K562 (cell line): ENCODE data around the gene HLA-DOB. TPM values are rescaled to one million over a fixed set of nuclear protein-coding genes. Genes with fewer than 3 reads are reported as not detected.

ENCODE experiments used
- ATAC-seq: fragments of 200-7000 bp; cut with Tn5 transposase; 3 replicates; pipeline ENCODE4 v1.9.1; 2020; ENCODE audit warnings: moderate library complexity
- BruUV-seq: library from RNA; stranded (reverse); fragments of 400-500 nt; replicated peaks from 2 replicates; lab custom pipeline; 2021; lab: Mats Ljungman, UMichigan
- CTCF ChIA-PET: fragments of 300-600 bp; formaldehyde crosslinking; extraction: SDS; loops from one replicate; lab custom pipeline; 2021; ENCODE audit warnings: low intra/inter-chr PET ratio; lab: Yijun Ruan, JAX
- POLR2A ChIA-PET: fragments of 300-600, 350-650 bp; sonication (Branson Sonifier 250); formaldehyde crosslinking; extraction: SDS; loops from one replicate; lab custom pipeline; 2021; ENCODE audit warnings: antibody characterized with exemption, inconsistent platforms; lab: Yijun Ruan, JAX
- DNase-seq, 4 experiments: peaks; one replicate each; pipeline versions ENCODE4 v3.0.0 to v3.0.0-alpha.2; 2011 to 2018; ENCODE audit warnings: low spot score in 3 of 4, mixed read lengths in 3 of 4; ENCODE audit errors: extremely low read depth in 1 of 4
- FAIRE-seq: peaks from 2 replicates; lab custom pipeline; 2011; peaks lifted over from hg19 to GRCh38; lab: Jason Lieb, UNC
- H2AFZ ChIP-seq: 2 replicates; pipeline ENCODE4 v1.6.0; 2011; ENCODE audit warnings: low read depth, low read length, control low read depth, inconsistent platforms
- H3K27ac ChIP-seq: fragments of 200-600 bp; 3 replicates; pipeline ENCODE4 v1.8.0; 2011; ENCODE audit warnings: low read depth, mild to moderate bottlenecking, control low read depth, inconsistent platforms, low read length, moderate library complexity, mixed read lengths; ENCODE audit errors: extremely low read depth
- H3K27me3 ChIP-seq, 2 experiments: fragments of 300-600 bp in 1 of 2; 2 replicates in 1 of 2; 3 replicates in 1 of 2; pipeline versions ENCODE4 v1.6.0 to v1.8.0; 2011; ENCODE audit warnings: inconsistent platforms in 2 of 2, low read length in 2 of 2, mild to moderate bottlenecking in 1 of 2, mixed read lengths in 1 of 2, moderate library complexity in 1 of 2; ENCODE audit not compliant: control insufficient read depth in 2 of 2, insufficient read depth in 2 of 2
- H3K36me3 ChIP-seq: fragments of 300-600 bp; 3 replicates; pipeline ENCODE4 v1.8.0; 2011; ENCODE audit warnings: mild to moderate bottlenecking, low read length, inconsistent platforms; ENCODE audit not compliant: control insufficient read depth, insufficient read depth
- H3K4me1 ChIP-seq, 2 experiments: fragments of 200-600 bp in 1 of 2; replicated peaks in 1 of 2; 2 replicates in 1 of 2; 3 replicates in 1 of 2; pipeline versions ENCODE4 v1.5.1 to v1.8.0; 2011; ENCODE audit warnings: inconsistent platforms in 2 of 2, low read length in 2 of 2, mild to moderate bottlenecking in 1 of 2, mixed read lengths in 1 of 2, moderate library complexity in 1 of 2; ENCODE audit not compliant: control insufficient read depth in 2 of 2, insufficient read depth in 2 of 2
- H3K4me2 ChIP-seq: 2 replicates; pipeline ENCODE4 v1.6.1; 2011; ENCODE audit warnings: low read length, control low read depth, inconsistent platforms, mixed read lengths; ENCODE audit not compliant: insufficient read depth
- H3K4me3 ChIP-seq: fragments of 200-600 bp; sonication (generic), shearing (Covaris generic); 2 replicates; pipeline ENCODE4 v1.5.1; 2016; ENCODE audit warnings: control low read depth, inconsistent platforms
- H3K79me2 ChIP-seq: fragments of 200-600 bp; 3 replicates; pipeline ENCODE4 v1.8.0; 2011; ENCODE audit warnings: low read length, inconsistent platforms; ENCODE audit not compliant: control insufficient read depth, insufficient read depth
- H3K9ac ChIP-seq, 2 experiments: 2 replicates each; pipeline versions ENCODE4 v1.6.0 to v1.6.1; 2011; ENCODE audit warnings: low read depth in 2 of 2, low read length in 2 of 2, control low read depth in 1 of 2, inconsistent platforms in 1 of 2, mild to moderate bottlenecking in 1 of 2, mixed read lengths in 1 of 2; ENCODE audit not compliant: insufficient read depth in 1 of 2
- H3K9me1 ChIP-seq: one replicate; pipeline ENCODE4 v1.6.0; 2011; ENCODE audit warnings: inconsistent platforms, mild to moderate bottlenecking, low read length, moderate library complexity; ENCODE audit not compliant: control insufficient read depth, insufficient read depth
- H3K9me3 ChIP-seq: replicated peaks from 2 replicates; pipeline ENCODE4 v1.5.1; 2011; ENCODE audit warnings: low read depth, low read length, inconsistent platforms; ENCODE audit not compliant: control insufficient read depth, insufficient read depth
- H4K20me1 ChIP-seq: replicated peaks from 2 replicates; pipeline ENCODE4 v1.6.1; 2011; ENCODE audit warnings: low read length, inconsistent platforms, mixed read lengths; ENCODE audit not compliant: control insufficient read depth, insufficient read depth
- ARNT ChIP-seq, 2 experiments: fragments of 450-650 bp; IDR thresholded peaks; 2 replicates each; pipeline ENCODE4 v1.6.1; 2016; ENCODE audit warnings: mild to moderate bottlenecking in 1 of 2
- BMI1 ChIP-seq: fragments of 150-350 bp; IDR thresholded peaks from 2 replicates; pipeline ENCODE4 v1.6.1; 2014; ENCODE audit warnings: low read length
- EP300 ChIP-seq: IDR thresholded peaks from 2 replicates; pipeline ENCODE4 v1.6.1; 2012; ENCODE audit warnings: low read length, improper control_type of control experiment
- FOS ChIP-seq: IDR thresholded peaks from 3 replicates; pipeline ENCODE4 v1.6.1; 2011; ENCODE audit not compliant: insufficient read length; ENCODE audit errors: extremely low read depth
- GTF2B ChIP-seq: IDR thresholded peaks from 2 replicates; pipeline ENCODE4 v1.6.1; 2011; ENCODE audit not compliant: insufficient read length; ENCODE audit errors: extremely low read depth
- JUN ChIP-seq, 2 experiments: sonication (generic) in 1 of 2; formaldehyde crosslinking in 1 of 2; IDR thresholded peaks; 2 replicates each; pipeline versions ENCODE4 v1.6.1 to v1.8.0; 2012 to 2022; ENCODE audit warnings: borderline replicate concordance in 2 of 2, mild to moderate bottlenecking in 2 of 2, improper control_type of control experiment in 1 of 2, low read depth in 1 of 2, low read length in 1 of 2, missing genetic modification reagents in 1 of 2
- PRDM10 ChIP-seq: fragments of 450-650 bp; IDR thresholded peaks from 2 replicates; pipeline ENCODE4 v1.6.1; 2018; ENCODE audit not compliant: partially characterized antibody
- ZBTB7A ChIP-seq: IDR thresholded peaks from 2 replicates; pipeline ENCODE4 v1.6.1; 2011; ENCODE audit warnings: low read depth, mild to moderate bottlenecking, low read length, moderate library complexity, borderline replicate concordance; ENCODE audit not compliant: control insufficient read depth
- ZNF232 ChIP-seq: sonication (generic); formaldehyde crosslinking; IDR thresholded peaks from 2 replicates; pipeline ENCODE4 v1.8.0; 2022; ENCODE audit warnings: mild to moderate bottlenecking, missing genetic modification reagents
- ZNF41 ChIP-seq: fragments of 250-450 bp; sonication (Bioruptor Pico); conservative IDR thresholded peaks from 2 replicates; pipeline ENCODE4 v1.4.0; 2020; ENCODE audit warnings: mild to moderate bottlenecking
- WGBS: fragments of 100-300 bp; shearing (Covaris generic); methylation state at CpG from one replicate; pipeline ENCODE4 v1.1.6; 2016; ENCODE audit warnings: low coverage, mixed read lengths; ENCODE audit not compliant: insufficient coverage; ENCODE audit errors: missing lambda C conversion rate; 5-methylcytosine and 5-hydroxymethylcytosine counted together
- in situ Hi-C: fragments of 300-500 bp; cut with MboI; formaldehyde crosslinking; loops from 4 replicates; pipeline ENCODE4 v1.15.0; 2018; ENCODE audit warnings: inconsistent platforms, mixed read lengths
- intact Hi-C: fragments of 100-400 bp; cut with micrococcal nuclease; formaldehyde crosslinking; loops from 2 replicates; pipeline ENCODE4 v1.14.2; 2022
- polyA plus RNA-seq, 8 experiments: library from polyadenylated mRNA; depleted of rRNA in 4 of 8; stranded (reverse) in 5 of 8; unstranded in 3 of 8; fragments of >200 nt; fragmentation: Nextera tagmentation in 2 of 8; fragmentation: Illumina TruSeq in 1 of 8; extraction: Ambion mirVana in 2 of 8; extraction: Trizol in 1 of 8; gene quantifications; 2 replicates each; pipeline versions ENCODE4 v1.2.1 to v1.2.3, GENCODE V29; 2011 to 2014; ENCODE audit warnings: inconsistent platforms in 1 of 8, missing spikeins in 1 of 8
- total RNA-seq, 7 experiments: library from RNA; depleted of rRNA in 6 of 7; stranded (reverse); fragments of >200 nt in 6 of 7; fragmentation: Illumina TruSeq in 2 of 7; extraction: Trizol in 2 of 7; gene quantifications; 2 replicates each; pipeline versions ENCODE4 v1.2.1 to v1.2.3, GENCODE V29; 2011 to 2021; ENCODE audit warnings: low replicate concordance in 1 of 7
- TF ChIP-seq, protein P1 (sequence below): fragments of 250-450 bp; sonication (Bioruptor Pico); IDR thresholded peaks from 2 replicates; pipeline ENCODE4 v1.4.0; 2020; ENCODE audit warnings: mild to moderate bottlenecking, moderate library complexity

The HLA-DOB gene
- total and polyA plus RNA-seq, 9 of the 15 experiments (the other 6 are each of a cell fraction or from before 2014, with no cell fraction given) = 1.2 to 4.0 (median 2.5) TPM

DNA sequence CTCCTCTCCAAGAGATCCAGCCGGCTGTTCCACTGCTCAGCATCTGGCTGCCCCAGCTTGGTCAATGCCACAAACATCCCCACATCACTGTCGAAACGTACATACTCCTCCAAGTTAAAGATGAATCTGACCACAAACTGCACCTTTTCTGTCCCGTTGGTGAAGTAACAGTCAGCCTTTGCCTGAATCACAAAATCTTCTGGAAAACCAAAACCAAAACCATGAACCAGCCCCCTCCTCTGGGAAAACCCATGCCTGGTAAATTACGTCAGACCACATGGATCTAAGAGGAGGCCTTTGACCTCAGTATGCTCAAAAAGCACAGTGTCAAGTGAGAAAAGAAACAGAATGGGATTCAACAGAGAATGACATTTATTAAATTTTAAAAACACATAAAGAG is 1.7 kb downstream of the HLA-DOB start:
- Histone ChIP-seq H3K4me1 (no peaks in the 10 kb centered on the region; a peak in 1 of 5 replicates), H3K79me2 (no peaks in the 10 kb centered on the region), H3K27me3 (peaks cover 6 to 19% of the 10 kb centered on the region in 2 experiments; a peak in 4 of 5 replicates), H3K9ac (no peak overlapping the region), H3K9me1 (peaks cover 3% of the 10 kb centered on the region), H3K9me3 (no peaks in the 10 kb centered on the region), H4K20me1 (no peaks in the 10 kb centered on the region), H3K4me2 (no peak overlapping the region), H3K27ac (no peak overlapping the region), H3K36me3 (no peaks in the 10 kb centered on the region), H2AFZ (no peak overlapping the region), H3K4me3 (no peak overlapping the region)
- DNase-seq (no peak), ATAC-seq (no peak), FAIRE-seq (no peak)
- CTCF ChIA-PET = no interaction called here
- intact Hi-C loops (no loop called here), in situ Hi-C loops (no loop called here)
- BruUV-seq = no TSS peak
- POLR2A ChIA-PET = interaction anchor here (1.7 to 1.9 kb wide), 3 partner anchors 12 to 38 kb away, joined by 5 to 6 read pairs (median 5); partner anchors contain the start of gene TAP1
- WGBS = 21% methylated on average over 5 of the region's 5 CpGs
- no peak for TF ChIP-seq GTF2B
- no peak for TF ChIP-seq PRDM10
- no peak for TF ChIP-seq ZNF232 (CRISPR knock-in tag)
- no peak for TF ChIP-seq BMI1
- no peak for TF ChIP-seq ZBTB7A
- TF ChIP-seq EP300 = no peak
- TF ChIP-seq, protein P1, sequence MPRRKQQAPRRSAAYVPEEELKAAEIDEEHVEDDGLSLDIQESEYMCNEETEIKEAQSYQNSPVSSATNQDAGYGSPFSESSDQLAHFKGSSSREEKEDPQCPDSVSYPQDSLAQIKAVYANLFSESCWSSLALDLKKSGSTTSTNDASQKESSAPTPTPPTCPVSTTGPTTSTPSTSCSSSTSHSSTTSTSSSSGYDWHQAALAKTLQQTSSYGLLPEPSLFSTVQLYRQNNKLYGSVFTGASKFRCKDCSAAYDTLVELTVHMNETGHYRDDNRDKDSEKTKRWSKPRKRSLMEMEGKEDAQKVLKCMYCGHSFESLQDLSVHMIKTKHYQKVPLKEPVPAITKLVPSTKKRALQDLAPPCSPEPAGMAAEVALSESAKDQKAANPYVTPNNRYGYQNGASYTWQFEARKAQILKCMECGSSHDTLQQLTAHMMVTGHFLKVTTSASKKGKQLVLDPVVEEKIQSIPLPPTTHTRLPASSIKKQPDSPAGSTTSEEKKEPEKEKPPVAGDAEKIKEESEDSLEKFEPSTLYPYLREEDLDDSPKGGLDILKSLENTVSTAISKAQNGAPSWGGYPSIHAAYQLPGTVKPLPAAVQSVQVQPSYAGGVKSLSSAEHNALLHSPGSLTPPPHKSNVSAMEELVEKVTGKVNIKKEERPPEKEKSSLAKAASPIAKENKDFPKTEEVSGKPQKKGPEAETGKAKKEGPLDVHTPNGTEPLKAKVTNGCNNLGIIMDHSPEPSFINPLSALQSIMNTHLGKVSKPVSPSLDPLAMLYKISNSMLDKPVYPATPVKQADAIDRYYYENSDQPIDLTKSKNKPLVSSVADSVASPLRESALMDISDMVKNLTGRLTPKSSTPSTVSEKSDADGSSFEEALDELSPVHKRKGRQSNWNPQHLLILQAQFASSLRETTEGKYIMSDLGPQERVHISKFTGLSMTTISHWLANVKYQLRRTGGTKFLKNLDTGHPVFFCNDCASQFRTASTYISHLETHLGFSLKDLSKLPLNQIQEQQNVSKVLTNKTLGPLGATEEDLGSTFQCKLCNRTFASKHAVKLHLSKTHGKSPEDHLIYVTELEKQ = no peak
- no peak for TF ChIP-seq ZNF41 (CRISPR knock-in tag)
- TF ChIP-seq JUN (IDR thresholded peaks at IDR 0.05; ENCODE audit: borderline replicate concordance, low read depth, low read length) = no peak
- TF ChIP-seq JUN (CRISPR knock-in tag; IDR thresholded peaks at IDR 0.05; ENCODE audit: borderline replicate concordance) = no peak
- no peak for TF ChIP-seq ARNT (IDR thresholded peaks at IDR 0.05)
- no peak for TF ChIP-seq FOS
